Hepatocyte (in vitro differentiated cells): ENCODE measurements around the gene ERBB4.

ENCODE experiments used
- CTCF ChIP-seq: fragments of 200-600 bp; sonication (generic); IDR thresholded peaks from 2 replicates; pipeline ENCODE4 v1.5.1; 2016; ENCODE audit warnings: antibody characterized with exemption, mild to moderate bottlenecking; ENCODE audit not compliant: poor library complexity
- EZH2phosphoT487 ChIP-seq: fragments of 200-600 bp; sonication (generic); IDR thresholded peaks from one replicate; pipeline ENCODE4 v1.6.1; 2018; ENCODE audit warnings: antibody characterized with exemption, mild to moderate bottlenecking, low read depth, moderate library complexity; ENCODE audit not compliant: unreplicated experiment, severe bottlenecking

GRCh38 chr2:212109217-212109616 is 429.4 kb downstream of the ERBB4 start:
- TF ChIP-seq CTCF (no peak), EZH2phosphoT487 (no peak)
